Measurements from ENCODE around the gene CCDC186.

CCDC186 gene

GRCh38 chr10:114208351-114208750 is 34.3 kb upstream of the CCDC186 start:
- ChIA-PET CTCF (interaction anchor here (0.6 to 0.7 kb wide), 2 partner anchors 119 to 424 kb away, joined by 4 read pairs; no protein-coding TSS in a partner anchor), POLR2A (ENCODE audit: low non-redundant PET) (no interaction called here)
- DNase-seq (ENCODE audit: low spot score): no peak
- no peak for TF ChIP-seq CTCF (conservative IDR thresholded peaks at IDR 0.05; ENCODE audit: low read depth)
- no peak overlapping the region for H3K27ac ChIP-seq

DNA sequence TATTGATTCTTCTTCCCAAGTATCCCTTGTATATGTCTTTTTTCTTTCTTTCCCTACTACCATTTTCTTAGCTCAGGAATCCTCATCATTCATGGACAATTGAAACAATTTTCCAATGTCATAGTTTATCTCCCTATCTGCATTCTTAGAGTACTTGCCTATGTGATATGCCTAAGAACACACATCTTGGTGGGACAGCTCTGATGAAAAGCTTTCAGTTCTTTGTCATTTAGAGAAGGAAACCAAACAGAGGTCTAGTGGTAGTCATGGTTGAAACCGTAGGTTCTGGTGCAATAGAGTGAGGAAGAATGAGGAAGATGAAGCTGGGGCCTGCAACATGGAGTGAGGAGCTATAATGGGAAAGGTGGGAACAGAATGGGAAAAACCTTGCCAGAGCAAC is 33.3 kb upstream of the CCDC186 start:
- POLR2A ChIA-PET (ENCODE audit: low non-redundant PET): no interaction called here
- no peak for DNase-seq (ENCODE audit: low spot score)
- no peak overlapping the region for H3K27ac ChIP-seq
- CTCF ChIA-PET: interaction anchor here (0.6 kb wide), 1 partner anchor 47 kb away, joined by 3 read pairs; no protein-coding TSS in a partner anchor
- no peak for TF ChIP-seq CTCF (conservative IDR thresholded peaks at IDR 0.05; ENCODE audit: low read depth)

- no peak overlapping the region for H3K27ac ChIP-seq
- POLR2A ChIA-PET (ENCODE audit: low non-redundant PET): no interaction called here
- DNase-seq (ENCODE audit: low spot score): no peak
- no peak for TF ChIP-seq CTCF (conservative IDR thresholded peaks at IDR 0.05; ENCODE audit: low read depth)
- CTCF ChIA-PET: interaction anchor here (0.6 kb wide), 1 partner anchor 47 kb away, joined by 3 read pairs; no protein-coding TSS in a partner anchor
These were observed 32.9 kb upstream of the CCDC186 start for GRCh38 chr10:114206902-114207301.

DNA sequence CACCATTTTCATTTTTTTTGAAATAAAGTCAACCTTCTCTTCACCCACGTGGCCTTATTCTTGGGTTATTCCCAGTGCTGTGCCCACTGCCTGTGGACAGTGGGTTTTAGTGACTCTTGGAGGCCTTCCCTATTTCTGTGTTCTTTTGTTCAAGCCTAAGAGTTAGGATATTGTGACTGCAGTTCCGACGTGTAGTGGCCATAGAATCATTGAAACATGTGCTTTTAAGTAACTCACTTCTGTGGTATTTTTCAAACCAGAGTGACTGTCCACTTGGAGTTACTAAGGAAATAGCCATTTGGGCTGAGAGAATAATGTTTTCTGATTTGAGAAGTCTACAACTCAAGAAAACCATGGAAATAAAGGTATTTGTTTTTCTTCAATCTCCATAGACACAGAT is 28.8 kb upstream of the CCDC186 start:
- ChIA-PET POLR2A (ENCODE audit: low non-redundant PET) (no interaction called here), CTCF (no interaction called here)
- no peak for DNase-seq (ENCODE audit: low spot score)
- TF ChIP-seq CTCF (conservative IDR thresholded peaks at IDR 0.05; ENCODE audit: low read depth): no peak
- no peak overlapping the region for H3K27ac ChIP-seq

DNA sequence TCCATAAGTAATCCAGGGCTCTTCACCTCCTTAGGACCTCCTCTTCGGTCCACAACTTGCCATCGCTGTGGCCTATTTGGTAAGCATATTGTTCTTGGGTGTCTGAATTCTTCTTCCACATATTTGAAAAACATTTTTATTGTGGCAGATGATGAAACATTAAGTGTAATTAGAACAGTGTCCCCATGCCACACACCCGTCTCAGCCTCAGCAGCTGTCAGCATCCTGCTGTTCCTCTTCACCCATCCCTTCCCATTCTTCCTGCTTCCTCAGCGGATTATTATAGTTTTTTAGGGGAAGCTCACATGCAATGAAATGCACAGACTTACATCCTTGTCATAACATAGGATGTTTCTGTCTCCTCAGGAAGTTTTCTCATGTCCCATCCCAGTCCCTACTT is 25.2 kb upstream of the CCDC186 start:
- no peak overlapping the region for H3K27ac ChIP-seq
- no peak for DNase-seq (ENCODE audit: low spot score)
- no peak for TF ChIP-seq CTCF (conservative IDR thresholded peaks at IDR 0.05; ENCODE audit: low read depth)
- ChIA-PET POLR2A (ENCODE audit: low non-redundant PET) (no interaction called here), CTCF (no interaction called here)

DNA sequence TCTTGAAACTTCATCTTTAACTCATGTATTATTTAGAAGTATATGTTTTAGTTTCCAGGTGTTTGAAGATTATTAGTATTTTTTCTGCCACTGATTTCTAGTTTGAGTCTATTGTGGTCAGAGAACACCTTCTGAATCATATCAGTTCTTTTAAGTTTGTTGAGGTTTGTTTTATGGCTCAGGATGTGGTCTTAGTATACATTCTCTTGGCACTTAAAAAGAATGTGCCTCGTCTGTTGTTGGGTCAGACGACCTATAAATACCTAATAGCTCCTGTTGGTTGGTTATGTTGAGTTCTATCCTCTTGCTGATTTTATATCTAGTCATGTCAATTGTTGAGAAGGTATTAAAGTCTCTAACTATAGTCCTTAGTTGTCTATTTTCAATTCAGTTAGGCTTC is 21.1 kb upstream of the CCDC186 start:
- DNase-seq (ENCODE audit: low spot score): no peak
- ChIA-PET POLR2A (ENCODE audit: low non-redundant PET) (no interaction called here), CTCF (no interaction called here)

More for the DNA sequence above, 21.1 kb upstream of the CCDC186 start:
- TF ChIP-seq CTCF (conservative IDR thresholded peaks at IDR 0.05; ENCODE audit: low read depth): no peak
- H3K27ac ChIP-seq: no peak overlapping the region

All from RWPE1 (cell line).